Gastroesophageal sphincter (tissue), 4 donors: Measurements from ENCODE around the gene ARHGDIB. TPM values are rescaled to one million over a fixed set of nuclear protein-coding genes. Genes with fewer than 3 reads are reported as not detected.

ENCODE experiments used
- ATAC-seq: fragments of 150-250 bp; one replicate; pipeline ENCODE4 v1.9.1; 2016; ENCODE audit warnings: mild to moderate bottlenecking, moderate library complexity
- H3K27ac ChIP-seq, 4 donors: fragments of 200-600 bp; sonication (generic) in 3 of 4; 1 replicate in 3 of 4; 2 replicates in 1 of 4; pipeline ENCODE4 v1.5.1; 2016 to 2019
- H3K27me3 ChIP-seq: fragments of 200-600 bp; sonication (generic); one replicate; pipeline ENCODE4 v1.5.1; 2019
- H3K36me3 ChIP-seq, 2 donors: fragments of 200-600 bp; sonication (generic); one replicate each; pipeline ENCODE4 v1.5.1; 2019; ENCODE audit warnings: control low read depth in 1 of 2
- H3K4me1 ChIP-seq, 3 donors: fragments of 200-600 bp; sonication (generic); 1 replicate in 2 of 3; 2 replicates in 1 of 3; pipeline ENCODE4 v1.5.1; 2016 to 2019; ENCODE audit warnings: control low read depth in 2 of 3
- H3K4me3 ChIP-seq, 2 donors: fragments of 200-600 bp; sonication (generic); one replicate each; pipeline ENCODE4 v1.5.1; 2019; ENCODE audit warnings: mild to moderate bottlenecking in 1 of 2, moderate library complexity in 1 of 2
- H3K9me3 ChIP-seq, 3 donors: fragments of 200-600 bp; sonication (generic); one replicate each; pipeline ENCODE4 v1.5.1; 2017 to 2019; ENCODE audit warnings: control low read depth in 2 of 3
- CTCF ChIP-seq, 4 experiments: fragments of 200-600 bp in 2 of 4; fragments of 450-650 bp in 2 of 4; sonication (generic) in 1 of 4; IDR thresholded peaks; one replicate each; pipeline ENCODE4 v1.5.1; 2017 to 2019; ENCODE audit warnings: antibody characterized with exemption in 4 of 4, mild to moderate bottlenecking in 2 of 4, moderate library complexity in 2 of 4
- EP300 ChIP-seq: sonication (generic); formaldehyde crosslinking; IDR thresholded peaks from one replicate; pipeline ENCODE4 v1.6.1; 2017; ENCODE audit warnings: antibody characterized with exemption, mild to moderate bottlenecking
- POLR2A ChIP-seq, 2 donors: fragments of 450-650 bp; IDR thresholded peaks; one replicate each; pipeline ENCODE4 v1.6.1; 2017; ENCODE audit warnings: antibody characterized with exemption in 2 of 2, mild to moderate bottlenecking in 2 of 2, moderate library complexity in 1 of 2
- POLR2AphosphoS5 ChIP-seq: sonication (generic); formaldehyde crosslinking; IDR thresholded peaks from one replicate; pipeline ENCODE4 v1.6.1; 2017; ENCODE audit warnings: antibody characterized with exemption
- WGBS, 2 donors: methylation state at CpG; one replicate each; pipeline ENCODE4 v1.1.5; 2018; ENCODE audit warnings: low coverage in 1 of 2; 5-methylcytosine and 5-hydroxymethylcytosine counted together
- total RNA-seq, 4 donors: library from RNA; depleted of rRNA; stranded (reverse); fragments of >200 nt; gene quantifications; one replicate each; pipeline ENCODE4 v1.1.0, GENCODE V29; 2016

ARHGDIB gene
- total RNA-seq, 4 donors from 2014 or later: 22.4 to 108 (median 74.2) TPM

GRCh38 chr12:14970473-14970872, 9.1 kb upstream of the ARHGDIB start:
- Histone ChIP-seq H3K9me3 (no peaks in the 10 kb centered on the region), H3K4me1 (no peaks in the 10 kb centered on the region), H3K36me3 (no peaks in the 10 kb centered on the region), H3K27me3 (no peaks in the 10 kb centered on the region), H3K27ac (no peak overlapping the region), H3K4me3 (no peak overlapping the region)
- TF ChIP-seq POLR2AphosphoS5 (no peak), CTCF (IDR thresholded peaks at IDR 0.05) (no peak), EP300 (no peak), POLR2A (IDR thresholded peaks at IDR 0.05) (no peak)
- 55 to 56% methylated on average over 3 to 4 of the region's 4 CpGs for whole genome bisulfite sequencing, 2 donors
- ATAC-seq: no peak

- H3K36me3 ChIP-seq: no peaks in the 10 kb centered on the region
- TF ChIP-seq CTCF (IDR thresholded peaks at IDR 0.05) (no peak), EP300 (no peak), POLR2A (IDR thresholded peaks at IDR 0.05) (no peak), POLR2AphosphoS5 (no peak)
- no peak overlapping the region for H3K27ac ChIP-seq
- no peak overlapping the region for H3K4me3 ChIP-seq
- H3K27me3 ChIP-seq: no peaks in the 10 kb centered on the region
- WGBS, 2 donors: 25 to 30% methylated on average over 3 of the region's 3 CpGs
- no peaks in the 10 kb centered on the region for H3K4me1 ChIP-seq
- no peaks in the 10 kb centered on the region for H3K9me3 ChIP-seq
- ATAC-seq: no peak
These were observed 7.1 kb upstream of the ARHGDIB start for GRCh38 chr12:14968478-14968877.

- Histone ChIP-seq H3K4me3 (no peak overlapping the region), H3K9me3 (no peaks in the 10 kb centered on the region), H3K4me1 (peaks cover 0 to 1% (median 0%) of the 10 kb centered on the region in 3 donors), H3K27ac (no peak overlapping the region), H3K27me3 (no peaks in the 10 kb centered on the region), H3K36me3 (no peaks in the 10 kb centered on the region)
- ATAC-seq: no peak
- WGBS, 2 donors: 83 to 97% methylated on average over 2 of the region's 2 CpGs
- TF ChIP-seq CTCF (IDR thresholded peaks at IDR 0.05): no peak
These were observed 3.8 kb upstream of the ARHGDIB start for GRCh38 chr12:14965221-14965620.

- Histone ChIP-seq H3K9me3 (no peaks in the 10 kb centered on the region), H3K27ac (no peak overlapping the region), H3K4me1 (peaks cover 0 to 6% (median 0%) of the 10 kb centered on the region in 3 donors), H3K27me3 (no peaks in the 10 kb centered on the region), H3K4me3 (no peak overlapping the region), H3K36me3 (no peaks in the 10 kb centered on the region)
- ATAC-seq: no peak
- TF ChIP-seq EP300: no peak
- no peak for TF ChIP-seq POLR2A (IDR thresholded peaks at IDR 0.05)
- no peak for TF ChIP-seq POLR2AphosphoS5
- TF ChIP-seq CTCF (IDR thresholded peaks at IDR 0.05): no peak
- 43 to 58% methylated on average over 2 of the region's 2 CpGs for WGBS, 2 donors
These were observed 3.0 kb upstream of the ARHGDIB start for GRCh38 chr12:14964406-14964805.

- TF ChIP-seq POLR2AphosphoS5: no peak
- no peak for TF ChIP-seq EP300
- no peak for TF ChIP-seq POLR2A (IDR thresholded peaks at IDR 0.05)
- no peak for TF ChIP-seq CTCF (IDR thresholded peaks at IDR 0.05)
- 93 to 97% methylated on average over 7 of the region's 7 CpGs for WGBS, 2 donors
- Histone ChIP-seq H3K27me3 (no peaks in the 10 kb centered on the region), H3K4me3 (no peak overlapping the region), H3K36me3 (no peaks in the 10 kb centered on the region), H3K27ac (no peak overlapping the region), H3K4me1 (peaks cover 0 to 6% (median 0%) of the 10 kb centered on the region in 3 donors), H3K9me3 (no peaks in the 10 kb centered on the region)
- no peak for ATAC-seq
These were observed 2.1 kb upstream of the ARHGDIB start for GRCh38 chr12:14963520-14963919.
